TTC549 (cell line): ENCODE data around the gene UBXN4.
"Not testable (repeated sequence)": the region's sequence is repeated elsewhere in the genome, so short reads cannot be mapped to it uniquely, and the experiment has no call there.

ENCODE experiments used
- FAIRE-seq: peaks from 2 replicates; lab custom pipeline; 2012; peaks lifted over from hg19 to GRCh38; lab: Jason Lieb, UNC

The UBXN4 gene

GRCh38 chr2:135807874-135808273 lies 66.2 kb downstream of the UBXN4 start:
- not testable (repeated sequence) for FAIRE-seq

- no peak for FAIRE-seq
Observed at GRCh38 chr2:135812907-135813511, 71.4 kb downstream of the UBXN4 start.

GRCh38 chr2:135815269-135815668 lies 73.6 kb downstream of the UBXN4 start:
- no peak for FAIRE-seq

GRCh38 chr2:135817466-135817865 lies 75.8 kb downstream of the UBXN4 start:
- no peak for FAIRE-seq

- no peak for FAIRE-seq
Observed at GRCh38 chr2:135817951-135818350, 76.3 kb downstream of the UBXN4 start.

- FAIRE-seq = no peak
Observed at GRCh38 chr2:135818937-135819610, 77.4 kb downstream of the UBXN4 start.

- no peak for FAIRE-seq
Observed at GRCh38 chr2:135820003-135820618, 78.5 kb downstream of the UBXN4 start.

GRCh38 chr2:135821190-135821589 lies 79.5 kb downstream of the UBXN4 start:
- FAIRE-seq = no peak

GRCh38 chr2:135822855-135823254 lies 81.2 kb downstream of the UBXN4 start:
- no peak for FAIRE-seq

GRCh38 chr2:135825131-135825530 lies 83.5 kb downstream of the UBXN4 start:
- no peak for FAIRE-seq

GRCh38 chr2:135825550-135826176 lies 84.0 kb downstream of the UBXN4 start:
- no peak for FAIRE-seq

- no peak for FAIRE-seq
Observed at GRCh38 chr2:135826544-135826943, 84.9 kb downstream of the UBXN4 start.

- no peak for FAIRE-seq
Observed at GRCh38 chr2:135829378-135830135, 87.9 kb downstream of the UBXN4 start.

GRCh38 chr2:135831180-135831812 lies 89.6 kb downstream of the UBXN4 start:
- FAIRE-seq = no peak

GRCh38 chr2:135832891-135833290 lies 91.2 kb downstream of the UBXN4 start:
- FAIRE-seq = no peak
